HAP-1 (cell line): ENCODE measurements around the gene KDM4C.

Experiments used
- DNase-seq, 2 experiments: peaks; one replicate each; pipeline ENCODE4 v3.0.0-alpha.2; 2016 to 2020; ENCODE audit warnings: low spot score in 2 of 2
- H3K27me3 ChIP-seq: fragments of 250-450 bp; sonication (Bioruptor Pico); 2 replicates; pipeline ENCODE4 v1.5.1; 2020; ENCODE audit warnings: low read depth, mild to moderate bottlenecking, moderate library complexity
- H3K36me3 ChIP-seq: fragments of 250-450 bp; sonication (Bioruptor Pico); replicated peaks from 2 replicates; pipeline ENCODE4 v1.5.1; 2020; ENCODE audit warnings: mild to moderate bottlenecking
- H3K4me1 ChIP-seq: fragments of 250-450 bp; sonication (Bioruptor Pico); 2 replicates; pipeline ENCODE4 v1.5.1; 2020; ENCODE audit warnings: mild to moderate bottlenecking
- H3K4me3 ChIP-seq: fragments of 250-450 bp; sonication (Bioruptor Pico); 2 replicates; pipeline ENCODE4 v1.5.1; 2020; ENCODE audit warnings: mild to moderate bottlenecking, moderate library complexity
- H3K9me3 ChIP-seq: fragments of 250-450 bp; sonication (Bioruptor Pico); 2 replicates; pipeline ENCODE4 v1.5.1; 2020; ENCODE audit warnings: mild to moderate bottlenecking, moderate library complexity
- in situ Hi-C: fragments of 300-500 bp; cut with MboI; formaldehyde crosslinking; loops from 3 replicates; pipeline ENCODE4 v1.14.3; 2020; ENCODE audit warnings: low sequenced_read_pairs, inconsistent platforms, mixed read lengths

The KDM4C gene

DNA sequence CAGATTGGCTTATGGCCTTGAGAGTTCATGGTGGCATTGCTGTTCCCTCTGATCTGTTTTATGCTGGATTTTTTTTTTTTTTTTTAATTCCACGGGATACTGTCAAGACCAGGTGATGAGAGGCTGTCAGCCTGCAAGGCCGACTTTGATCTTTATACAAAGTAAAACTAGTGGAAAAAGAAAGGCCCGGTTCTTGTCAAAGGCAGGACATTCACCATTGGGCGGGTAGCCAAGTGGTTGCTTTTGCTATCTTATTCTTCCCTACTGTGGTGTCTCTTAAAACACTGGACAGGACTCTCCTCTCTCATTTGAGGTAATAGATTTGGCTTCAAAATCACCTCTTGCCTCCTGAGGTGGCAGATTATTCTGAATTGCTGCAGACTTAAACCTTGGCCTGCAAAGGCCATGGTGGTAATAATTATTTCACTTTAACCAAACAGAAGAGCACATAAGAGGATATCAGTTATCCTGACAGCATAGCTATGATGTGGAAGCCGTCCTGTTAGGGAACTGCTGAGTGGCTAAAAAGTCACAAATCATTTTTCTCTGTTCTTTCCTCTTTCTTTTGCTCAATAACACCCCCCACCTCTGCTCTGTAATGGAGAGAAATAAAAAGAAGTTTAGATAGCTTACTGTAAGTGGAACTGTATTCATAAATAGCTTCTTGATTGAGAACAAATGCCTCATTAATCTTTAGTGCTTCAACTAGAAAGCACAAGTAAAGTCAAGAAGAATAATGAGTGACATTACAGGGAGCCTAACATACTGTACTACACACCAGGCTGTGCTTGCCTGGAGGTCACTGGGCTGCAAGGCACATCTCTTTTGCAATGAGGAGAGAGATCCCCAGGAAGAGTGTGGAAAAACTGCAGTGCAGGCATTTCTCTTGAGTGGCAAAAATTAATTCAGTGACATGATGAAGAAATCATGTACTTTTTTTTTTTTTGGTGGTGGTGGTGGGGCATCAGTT, 275.6 kb downstream of the KDM4C start:
- Histone ChIP-seq H3K27me3 (no peaks in the 10 kb centered on the region), H3K4me1 (0 out of 2 replicates have a peak, but pooled peaks cover 4% of the 10 kb centered on the region), H3K9me3 (no peaks in the 10 kb centered on the region), H3K36me3 (no peaks in the 10 kb centered on the region), H3K4me3 (no peak overlapping the region)
- no peak for DNase-seq
- in situ Hi-C loops: no loop called here

DNA sequence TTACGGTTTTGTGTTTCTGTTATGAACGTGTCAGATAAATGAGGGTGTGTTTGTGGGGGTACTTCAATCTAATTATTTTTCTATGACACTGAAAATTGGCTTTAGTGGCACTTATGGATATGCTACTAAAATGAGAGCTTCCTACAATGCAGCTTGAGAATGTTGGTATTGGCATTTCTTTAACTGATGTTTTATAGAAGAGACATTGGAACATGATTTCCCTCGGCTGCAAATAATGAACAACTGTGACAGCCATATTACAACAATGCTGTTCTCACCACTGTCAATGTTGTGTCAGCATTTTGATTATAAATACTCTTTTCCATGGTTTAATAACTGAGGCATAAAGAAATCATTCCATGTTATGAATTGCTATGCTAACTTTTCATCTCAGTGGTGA, 279.4 kb downstream of the KDM4C start:
- Histone ChIP-seq H3K4me3 (no peak overlapping the region), H3K4me1 (peaks cover 8% of the 10 kb centered on the region; the same call in 1 of the 2 replicates), H3K27me3 (no peaks in the 10 kb centered on the region), H3K36me3 (no peaks in the 10 kb centered on the region), H3K9me3 (no peaks in the 10 kb centered on the region)
- in situ Hi-C loops: no loop called here
- no peak for DNase-seq

DNA sequence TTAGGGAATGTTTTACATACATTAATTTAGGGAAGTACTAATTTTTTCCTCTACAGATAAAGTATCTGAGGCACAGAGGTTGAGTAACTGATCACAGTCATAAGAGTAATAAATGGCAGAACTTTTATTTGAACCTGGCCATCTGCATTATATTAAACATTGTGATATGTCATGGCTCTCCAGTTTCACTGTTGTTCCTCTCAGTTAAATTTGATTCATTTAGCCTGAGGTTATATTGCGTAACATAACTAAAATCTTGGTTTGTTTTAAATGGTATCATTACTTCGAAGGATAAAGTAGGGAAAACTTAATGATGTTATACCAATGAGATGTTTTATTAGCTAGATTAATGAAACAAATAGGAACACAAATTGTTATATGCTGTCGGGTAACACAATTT, 284.4 kb downstream of the KDM4C start:
- no peak for DNase-seq
- H3K27me3 ChIP-seq: no peaks in the 10 kb centered on the region
- no peaks in the 10 kb centered on the region for H3K36me3 ChIP-seq
- in situ Hi-C loops: no loop called here
- no peak overlapping the region for H3K4me3 ChIP-seq
- no peaks in the 10 kb centered on the region for H3K9me3 ChIP-seq
- H3K4me1 ChIP-seq: peaks cover 8% of the 10 kb centered on the region; the same call in 1 of the 2 replicates

DNA sequence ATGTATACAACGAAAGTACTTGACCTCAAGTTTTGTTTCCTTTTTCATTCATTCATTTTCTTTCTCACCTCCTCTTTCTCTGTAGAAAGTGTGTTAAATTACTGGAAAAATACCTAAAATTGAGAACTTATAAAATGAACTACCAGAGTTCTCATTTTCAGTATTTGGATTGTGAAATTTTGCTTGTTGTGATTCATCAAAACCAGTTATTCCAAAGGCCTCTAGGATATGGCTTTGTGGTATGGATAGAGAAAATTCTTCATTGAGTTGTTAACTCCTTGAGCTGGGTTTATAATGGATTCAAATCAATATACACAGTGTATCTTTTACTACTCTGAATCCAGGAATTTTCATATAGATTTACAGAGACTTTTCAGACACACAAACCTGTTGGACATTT, 287.6 kb downstream of the KDM4C start:
- Histone ChIP-seq H3K27me3 (no peaks in the 10 kb centered on the region), H3K9me3 (no peaks in the 10 kb centered on the region), H3K4me3 (no peak overlapping the region), H3K4me1 (no peaks in the 10 kb centered on the region), H3K36me3 (no peaks in the 10 kb centered on the region)
- in situ Hi-C loops: no loop called here
- DNase-seq: no peak

DNA sequence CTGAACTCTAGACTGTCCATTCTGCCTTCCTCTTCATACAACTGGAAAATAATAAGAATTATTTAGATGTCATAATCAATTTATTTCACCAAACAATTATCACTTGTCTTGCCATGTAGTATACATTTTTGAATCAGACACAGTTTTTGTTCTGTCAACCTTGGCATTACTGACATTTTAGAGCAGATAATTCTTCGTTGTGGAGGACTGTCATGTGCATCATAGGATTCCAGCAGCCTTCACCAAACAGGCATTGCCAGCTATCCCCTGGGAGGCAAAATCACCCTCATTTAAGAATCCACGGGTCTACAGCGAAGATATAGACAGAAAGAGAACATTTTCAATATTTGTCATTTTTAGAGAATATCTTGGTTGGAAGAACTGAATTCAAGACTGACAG, 293.9 kb downstream of the KDM4C start:
- no peaks in the 10 kb centered on the region for H3K36me3 ChIP-seq
- in situ Hi-C loops: loop anchor here (10.0 kb wide), 1 partner anchor 483 kb away; no protein-coding TSS in a partner anchor
- H3K27me3 ChIP-seq: no peaks in the 10 kb centered on the region
- H3K4me3 ChIP-seq: no peak overlapping the region
- H3K9me3 ChIP-seq: no peaks in the 10 kb centered on the region
- no peak for DNase-seq
- H3K4me1 ChIP-seq: peaks cover 19% of the 10 kb centered on the region

DNA sequence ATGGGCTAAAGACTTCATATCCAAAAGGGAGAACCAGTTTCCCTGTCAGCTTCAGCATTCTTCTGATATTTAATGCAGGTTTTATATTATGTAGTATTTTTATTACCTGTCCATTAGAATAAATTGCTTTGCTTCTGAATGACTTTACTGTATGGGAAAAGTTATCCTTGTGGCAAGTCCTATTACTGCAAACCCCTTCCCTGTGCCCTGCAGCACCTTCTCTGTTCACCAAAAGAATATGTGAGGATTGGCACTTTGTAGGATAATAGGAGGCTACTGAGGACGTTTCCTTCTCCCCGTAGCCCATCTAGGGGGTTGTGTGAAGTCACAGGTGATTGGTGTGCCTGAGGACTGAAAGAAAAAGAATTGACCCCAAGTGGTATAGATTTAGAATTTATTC, 296.1 kb downstream of the KDM4C start:
- Histone ChIP-seq H3K27me3 (no peaks in the 10 kb centered on the region), H3K4me3 (no peak overlapping the region), H3K36me3 (no peaks in the 10 kb centered on the region), H3K4me1 (peaks cover 19% of the 10 kb centered on the region), H3K9me3 (no peaks in the 10 kb centered on the region)
- no peak for DNase-seq
- in situ Hi-C loops: loop anchor here (10.0 kb wide), 1 partner anchor 481 kb away; no protein-coding TSS in a partner anchor

DNA sequence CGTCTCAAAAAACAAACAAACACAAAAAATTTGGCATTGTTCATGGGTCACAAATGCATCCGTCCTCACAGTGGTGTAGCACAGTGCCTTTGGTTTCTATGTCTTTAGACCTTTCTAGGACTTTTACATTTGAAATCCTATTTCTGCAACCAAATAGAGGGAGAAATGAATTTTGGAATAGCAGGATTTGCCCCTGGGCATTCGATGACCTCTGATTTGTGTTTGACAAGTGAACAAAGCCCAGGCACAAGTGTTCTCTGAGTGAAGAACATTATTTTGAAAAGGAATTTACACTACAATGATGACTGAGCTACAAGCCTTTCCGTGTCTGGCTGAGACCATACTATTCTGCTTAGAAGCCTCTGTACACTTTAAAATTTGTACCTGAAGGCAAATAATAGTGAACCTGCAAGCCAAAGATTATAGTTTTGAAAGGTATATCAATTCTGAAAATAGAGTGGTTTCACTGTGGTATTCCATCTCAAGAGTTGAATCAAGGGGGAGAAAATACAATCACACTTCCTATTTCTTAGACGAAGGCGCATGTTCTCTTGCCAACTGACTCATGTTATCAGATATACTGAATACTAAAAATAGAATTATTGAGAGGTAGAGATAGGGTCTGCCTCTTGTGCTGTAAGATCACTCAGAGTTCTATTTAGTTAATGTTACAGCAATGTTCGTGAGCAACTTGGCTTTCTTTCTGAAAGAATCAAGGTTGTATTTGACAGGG, 297.6 kb downstream of the KDM4C start:
- Histone ChIP-seq H3K27me3 (no peaks in the 10 kb centered on the region), H3K4me3 (no peak overlapping the region), H3K36me3 (no peaks in the 10 kb centered on the region), H3K9me3 (no peaks in the 10 kb centered on the region), H3K4me1 (peaks cover 19% of the 10 kb centered on the region)
- peak; percentile 68 to 88 for DNase-seq
- in situ Hi-C loops: loop anchor here (10.0 kb wide), 1 partner anchor 479 kb away; no protein-coding TSS in a partner anchor

DNA sequence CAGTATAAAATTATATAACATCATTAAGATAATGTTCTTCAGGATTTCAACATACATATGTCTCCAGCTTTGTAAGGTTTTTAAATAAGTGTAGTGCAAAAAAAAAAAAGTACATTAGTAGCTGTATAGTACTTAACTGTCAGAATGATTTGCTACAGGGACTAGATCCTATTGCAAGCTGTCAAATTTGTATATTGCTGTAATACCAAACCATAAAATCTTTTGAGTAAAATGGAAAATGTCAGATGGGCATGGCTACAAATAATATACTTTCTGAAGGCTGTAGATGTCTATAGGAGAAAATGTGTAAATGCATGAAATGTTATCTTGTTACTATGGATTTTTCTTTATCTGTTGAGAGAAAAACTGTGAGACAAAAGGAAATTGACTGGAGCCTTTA, 298.5 kb downstream of the KDM4C start:
- Histone ChIP-seq H3K27me3 (no peaks in the 10 kb centered on the region), H3K9me3 (no peaks in the 10 kb centered on the region), H3K36me3 (no peaks in the 10 kb centered on the region), H3K4me3 (no peak overlapping the region), H3K4me1 (peaks cover 19% of the 10 kb centered on the region)
- no peak for DNase-seq
- in situ Hi-C loops: loop anchor here (10.0 kb wide), 1 partner anchor 479 kb away; no protein-coding TSS in a partner anchor

DNA sequence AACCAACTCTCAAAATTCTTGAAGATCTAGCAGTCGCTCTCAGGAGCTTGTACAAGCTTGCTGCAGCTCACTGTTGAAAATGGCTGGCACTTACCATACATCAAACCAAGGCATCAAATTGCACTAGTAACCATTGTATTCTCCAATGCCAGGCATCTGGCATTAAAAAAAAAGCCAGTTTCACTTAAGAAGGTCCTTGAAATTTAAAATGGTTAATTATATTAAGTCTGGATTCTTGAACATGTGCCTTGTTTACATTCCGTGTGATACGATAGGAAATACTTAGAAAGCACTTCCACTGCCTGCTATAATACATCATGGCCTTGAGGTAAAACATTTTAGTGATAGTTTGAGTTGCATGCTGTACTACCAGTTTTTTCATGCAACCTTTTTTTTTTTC, 300.7 kb downstream of the KDM4C start:
- in situ Hi-C loops: loop anchor here (10.0 kb wide), 1 partner anchor 476 kb away; no protein-coding TSS in a partner anchor
- DNase-seq: no peak
- Histone ChIP-seq H3K36me3 (no peaks in the 10 kb centered on the region), H3K9me3 (no peaks in the 10 kb centered on the region), H3K27me3 (no peaks in the 10 kb centered on the region), H3K4me1 (peaks cover 13% of the 10 kb centered on the region), H3K4me3 (no peak overlapping the region)

DNA sequence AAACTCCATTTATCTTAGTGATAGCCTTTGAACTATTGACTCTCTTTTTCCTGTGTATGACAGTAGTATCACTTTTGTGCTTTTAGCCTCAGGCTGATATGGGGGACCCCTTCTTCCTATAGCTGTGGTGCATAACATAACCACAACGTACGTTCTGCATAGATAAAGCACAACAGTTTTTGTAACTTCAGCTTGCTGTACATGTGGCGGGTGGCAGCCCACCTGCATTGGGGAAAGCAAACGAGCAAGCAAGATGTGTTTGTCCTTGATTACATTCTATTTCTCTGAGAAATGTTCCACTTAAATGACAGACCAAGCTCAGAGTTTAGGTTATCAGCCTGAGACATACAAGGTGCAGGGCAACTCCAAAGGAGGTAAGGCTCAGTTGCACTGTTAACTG, 309.4 kb downstream of the KDM4C start:
- in situ Hi-C loops: no loop called here
- no peak for DNase-seq
- H3K27me3 ChIP-seq: no peaks in the 10 kb centered on the region
- H3K9me3 ChIP-seq: no peaks in the 10 kb centered on the region
- H3K36me3 ChIP-seq: no peaks in the 10 kb centered on the region
- H3K4me1 ChIP-seq: no peaks in the 10 kb centered on the region
- H3K4me3 ChIP-seq: no peak overlapping the region

DNA sequence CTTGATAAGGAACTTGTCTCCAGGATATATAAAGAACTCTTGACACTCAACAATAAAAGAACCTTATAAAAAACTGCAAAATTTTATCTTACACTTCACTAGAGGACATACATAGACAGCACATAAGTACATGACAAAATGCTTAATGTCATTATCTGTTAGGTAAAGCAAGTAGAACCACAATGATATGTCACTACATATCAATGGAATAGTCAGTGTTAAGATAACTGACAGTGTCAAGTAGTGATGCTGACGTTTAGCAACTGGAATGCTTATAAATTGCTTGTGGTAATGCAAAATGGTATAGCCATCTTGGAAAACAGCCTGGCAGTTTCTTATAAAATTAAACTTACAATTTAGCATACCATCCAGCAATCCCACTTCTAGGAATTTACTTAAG, 314.1 kb downstream of the KDM4C start:
- in situ Hi-C loops: no loop called here
- DNase-seq: no peak
- Histone ChIP-seq H3K9me3 (no peaks in the 10 kb centered on the region), H3K4me3 (no peak overlapping the region), H3K36me3 (no peaks in the 10 kb centered on the region), H3K27me3 (no peaks in the 10 kb centered on the region), H3K4me1 (no peaks in the 10 kb centered on the region)

DNA sequence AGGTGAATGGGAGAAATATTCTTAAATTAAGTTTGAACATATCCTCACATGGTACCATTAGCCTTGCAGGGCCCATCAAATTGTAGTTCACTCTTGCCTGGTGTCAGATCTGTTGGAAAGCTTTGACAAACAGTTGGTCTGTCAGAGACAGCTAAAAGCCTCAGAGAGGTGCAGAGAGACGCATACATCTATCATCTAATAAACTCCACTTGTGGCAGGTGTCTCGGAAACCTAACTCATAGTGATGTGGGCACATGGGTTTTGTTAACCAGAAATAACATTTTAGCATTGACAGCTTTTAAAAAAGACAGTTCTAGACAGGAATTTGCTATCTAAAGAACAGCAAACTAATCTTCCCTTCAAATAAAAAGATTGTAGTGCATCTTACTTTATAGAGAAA, 315.9 kb downstream of the KDM4C start:
- no peaks in the 10 kb centered on the region for H3K9me3 ChIP-seq
- no peak overlapping the region for H3K4me3 ChIP-seq
- no peaks in the 10 kb centered on the region for H3K27me3 ChIP-seq
- H3K36me3 ChIP-seq: no peaks in the 10 kb centered on the region
- H3K4me1 ChIP-seq: no peaks in the 10 kb centered on the region
- no peak for DNase-seq
- in situ Hi-C loops: no loop called here

DNA sequence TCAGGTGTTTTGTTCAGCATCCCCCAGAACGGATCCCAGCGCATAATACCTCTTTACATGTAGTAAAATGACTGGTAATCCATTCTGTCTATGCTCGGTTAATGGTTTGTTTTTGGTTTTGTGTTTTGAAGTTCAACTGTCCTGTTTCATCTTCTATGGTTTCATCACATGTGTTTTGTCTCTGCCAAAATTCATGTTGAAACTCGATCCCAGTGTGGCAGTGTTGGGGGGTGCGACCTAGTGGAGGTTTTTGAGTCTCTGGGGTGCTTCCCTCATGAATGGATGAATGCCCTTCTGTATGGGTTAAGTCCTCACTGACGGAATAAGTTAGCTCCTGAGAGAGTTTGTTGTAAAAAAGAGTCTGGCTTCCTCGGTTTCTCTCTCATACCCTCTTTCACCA, 317.4 kb downstream of the KDM4C start:
- DNase-seq: no peak
- Histone ChIP-seq H3K4me3 (no peak overlapping the region), H3K4me1 (no peaks in the 10 kb centered on the region), H3K36me3 (no peaks in the 10 kb centered on the region), H3K9me3 (no peaks in the 10 kb centered on the region), H3K27me3 (no peaks in the 10 kb centered on the region)
- in situ Hi-C loops: no loop called here

DNA sequence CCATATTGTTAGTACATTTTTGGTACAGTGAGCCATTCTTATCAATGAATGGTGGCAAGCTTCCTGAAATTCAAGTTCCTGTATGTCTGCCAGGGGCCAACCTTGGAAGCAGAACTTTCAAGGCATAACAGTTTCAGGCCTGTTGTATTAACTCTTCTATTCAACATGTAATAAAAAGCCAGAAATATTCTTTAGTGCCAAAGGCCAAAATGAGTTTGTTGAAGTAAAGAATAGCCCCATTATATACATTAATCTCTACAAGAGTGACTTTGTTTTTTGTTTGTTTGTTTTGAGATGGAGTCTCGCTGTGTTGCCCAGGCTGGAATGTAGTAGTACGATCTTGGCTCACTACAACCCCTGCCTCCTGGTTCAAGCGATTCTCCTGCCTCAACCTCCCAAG, 321.3 kb downstream of the KDM4C start:
- Histone ChIP-seq H3K4me3 (no peak overlapping the region), H3K36me3 (no peaks in the 10 kb centered on the region), H3K4me1 (no peaks in the 10 kb centered on the region), H3K9me3 (no peaks in the 10 kb centered on the region), H3K27me3 (no peaks in the 10 kb centered on the region)
- in situ Hi-C loops: no loop called here
- no peak for DNase-seq
